Gastroesophageal sphincter (tissue), 4 donors: ENCODE data around the gene RIC3. TPM values are rescaled to one million over a fixed set of nuclear protein-coding genes. Genes with fewer than 3 reads are reported as not detected.

ENCODE experiments used
- ATAC-seq: fragments of 150-250 bp; one replicate; pipeline ENCODE4 v1.9.1; 2016; ENCODE audit warnings: mild to moderate bottlenecking, moderate library complexity
- H3K27ac ChIP-seq, 4 donors: fragments of 200-600 bp; sonication (generic) in 3 of 4; 1 replicate in 3 of 4; 2 replicates in 1 of 4; pipeline ENCODE4 v1.5.1; 2016 to 2019
- H3K27me3 ChIP-seq: fragments of 200-600 bp; sonication (generic); one replicate; pipeline ENCODE4 v1.5.1; 2019
- H3K36me3 ChIP-seq, 2 donors: fragments of 200-600 bp; sonication (generic); one replicate each; pipeline ENCODE4 v1.5.1; 2019; ENCODE audit warnings: control low read depth in 1 of 2
- H3K4me1 ChIP-seq, 3 donors: fragments of 200-600 bp; sonication (generic); 1 replicate in 2 of 3; 2 replicates in 1 of 3; pipeline ENCODE4 v1.5.1; 2016 to 2019; ENCODE audit warnings: control low read depth in 2 of 3
- H3K4me3 ChIP-seq, 2 donors: fragments of 200-600 bp; sonication (generic); one replicate each; pipeline ENCODE4 v1.5.1; 2019; ENCODE audit warnings: mild to moderate bottlenecking in 1 of 2, moderate library complexity in 1 of 2
- H3K9me3 ChIP-seq, 3 donors: fragments of 200-600 bp; sonication (generic); one replicate each; pipeline ENCODE4 v1.5.1; 2017 to 2019; ENCODE audit warnings: control low read depth in 2 of 3
- CTCF ChIP-seq, 4 experiments: fragments of 200-600 bp in 2 of 4; fragments of 450-650 bp in 2 of 4; sonication (generic) in 1 of 4; IDR thresholded peaks; one replicate each; pipeline ENCODE4 v1.5.1; 2017 to 2019; ENCODE audit warnings: antibody characterized with exemption in 4 of 4, mild to moderate bottlenecking in 2 of 4, moderate library complexity in 2 of 4
- EP300 ChIP-seq: sonication (generic); formaldehyde crosslinking; IDR thresholded peaks from one replicate; pipeline ENCODE4 v1.6.1; 2017; ENCODE audit warnings: antibody characterized with exemption, mild to moderate bottlenecking
- POLR2A ChIP-seq, 2 donors: fragments of 450-650 bp; IDR thresholded peaks; one replicate each; pipeline ENCODE4 v1.6.1; 2017; ENCODE audit warnings: antibody characterized with exemption in 2 of 2, mild to moderate bottlenecking in 2 of 2, moderate library complexity in 1 of 2
- POLR2AphosphoS5 ChIP-seq: sonication (generic); formaldehyde crosslinking; IDR thresholded peaks from one replicate; pipeline ENCODE4 v1.6.1; 2017; ENCODE audit warnings: antibody characterized with exemption
- WGBS, 2 donors: methylation state at CpG; one replicate each; pipeline ENCODE4 v1.1.5; 2018; ENCODE audit warnings: low coverage in 1 of 2; 5-methylcytosine and 5-hydroxymethylcytosine counted together
- total RNA-seq, 4 donors: library from RNA; depleted of rRNA; stranded (reverse); fragments of >200 nt; gene quantifications; one replicate each; pipeline ENCODE4 v1.1.0, GENCODE V29; 2016

Gene RIC3
- total RNA-seq, 4 donors from 2014 or later = 13.6 to 33.2 (median 20.9) TPM

- Histone ChIP-seq H3K36me3 (peaks cover 0 to 95% of the 10 kb centered on the region in 2 donors), H3K4me1 (no peaks in the 10 kb centered on the region)
Measured at GRCh38 chr11:8102965-8103364, 65.9 kb downstream of the RIC3 start.

GRCh38 chr11:8102296-8102915 is 66.4 kb downstream of the RIC3 start:
- H3K4me1 ChIP-seq = no peaks in the 10 kb centered on the region
- H3K27ac ChIP-seq = no peak overlapping the region
- H3K4me3 ChIP-seq = no peak overlapping the region
- H3K9me3 ChIP-seq = no peaks in the 10 kb centered on the region
- no peak for TF ChIP-seq POLR2AphosphoS5
- no peaks in the 10 kb centered on the region for H3K27me3 ChIP-seq
- H3K36me3 ChIP-seq = peaks cover 0 to 95% of the 10 kb centered on the region in 2 donors
- no peak for ATAC-seq

More at GRCh38 chr11:8102965-8103364, 65.9 kb downstream of the RIC3 start:
- no peak overlapping the region for H3K4me3 ChIP-seq
- no peak for ATAC-seq
- no peaks in the 10 kb centered on the region for H3K9me3 ChIP-seq
- 57 to 76% methylated on average over 1 to 6 of the region's 7 CpGs for WGBS, 2 donors
- no peaks in the 10 kb centered on the region for H3K27me3 ChIP-seq
- TF ChIP-seq EP300 = no peak
- no peak for TF ChIP-seq POLR2A (IDR thresholded peaks at IDR 0.05)
- TF ChIP-seq POLR2AphosphoS5 = no peak
- TF ChIP-seq CTCF (IDR thresholded peaks at IDR 0.05) = no peak
- no peak overlapping the region for H3K27ac ChIP-seq

GRCh38 chr11:8101421-8101820 is 67.4 kb downstream of the RIC3 start:
- H3K27ac ChIP-seq = no peak overlapping the region
- H3K4me3 ChIP-seq = no peak overlapping the region
- peaks cover 0 to 95% of the 10 kb centered on the region in 2 donors for H3K36me3 ChIP-seq
- no peak for TF ChIP-seq POLR2AphosphoS5
- no peak for TF ChIP-seq CTCF (IDR thresholded peaks at IDR 0.05)
- no peak for TF ChIP-seq EP300
- no peak for TF ChIP-seq POLR2A (IDR thresholded peaks at IDR 0.05)
- H3K4me1 ChIP-seq = no peaks in the 10 kb centered on the region
- H3K9me3 ChIP-seq = no peaks in the 10 kb centered on the region
- H3K27me3 ChIP-seq = no peaks in the 10 kb centered on the region
- WGBS, 2 donors = no CpG with 5 or more reads among the region's 11 CpGs
- no peak for ATAC-seq

GRCh38 chr11:8100605-8101004 is 68.2 kb downstream of the RIC3 start:
- no peaks in the 10 kb centered on the region for H3K27me3 ChIP-seq
- 96 to 97% methylated on average over 4 to 6 of the region's 8 CpGs for WGBS, 2 donors
- peaks cover 0 to 88% of the 10 kb centered on the region in 2 donors for H3K36me3 ChIP-seq

GRCh38 chr11:8100158-8100557 is 68.7 kb downstream of the RIC3 start:
- H3K27me3 ChIP-seq = no peaks in the 10 kb centered on the region
- no peak for TF ChIP-seq CTCF (IDR thresholded peaks at IDR 0.05)
- TF ChIP-seq EP300 = no peak
- TF ChIP-seq POLR2AphosphoS5 = no peak
- TF ChIP-seq POLR2A (IDR thresholded peaks at IDR 0.05) = no peak
- H3K27ac ChIP-seq = no peak overlapping the region
- H3K36me3 ChIP-seq = peaks cover 0 to 86% of the 10 kb centered on the region in 2 donors
- peaks cover 0 to 6% (median 0%) of the 10 kb centered on the region in 3 donors for H3K4me1 ChIP-seq
- no peak for ATAC-seq
- WGBS, 2 donors = 85 to 90% methylated on average over 4 to 14 of the region's 14 CpGs
- H3K9me3 ChIP-seq = no peaks in the 10 kb centered on the region
- no peak overlapping the region for H3K4me3 ChIP-seq

More at GRCh38 chr11:8100605-8101004, 68.2 kb downstream of the RIC3 start:
- no peaks in the 10 kb centered on the region for H3K9me3 ChIP-seq
- no peak overlapping the region for H3K27ac ChIP-seq
- peaks cover 0 to 2% (median 0%) of the 10 kb centered on the region in 3 donors for H3K4me1 ChIP-seq
- ATAC-seq = no peak
- TF ChIP-seq CTCF (IDR thresholded peaks at IDR 0.05) = no peak
- H3K4me3 ChIP-seq = no peak overlapping the region
